Liver (tissue), 2 donors: ENCODE measurements around the gene SLC39A13.

ENCODE experiments used
- TF ChIP-seq, protein P1 (sequence below): fragments of 150-350 bp; IDR thresholded peaks from 2 replicates; pipeline ENCODE4 v1.5.1; 2017; ENCODE audit warnings: improper control_type of control experiment, low read depth, low read length; ENCODE audit not compliant: missing input control
- TF ChIP-seq, protein P2 (sequence below): IDR thresholded peaks from 2 replicates; pipeline ENCODE4 v1.6.1; 2016; ENCODE audit warnings: antibody characterized with exemption, mild to moderate bottlenecking
- donor health status: healthy.

DNA sequence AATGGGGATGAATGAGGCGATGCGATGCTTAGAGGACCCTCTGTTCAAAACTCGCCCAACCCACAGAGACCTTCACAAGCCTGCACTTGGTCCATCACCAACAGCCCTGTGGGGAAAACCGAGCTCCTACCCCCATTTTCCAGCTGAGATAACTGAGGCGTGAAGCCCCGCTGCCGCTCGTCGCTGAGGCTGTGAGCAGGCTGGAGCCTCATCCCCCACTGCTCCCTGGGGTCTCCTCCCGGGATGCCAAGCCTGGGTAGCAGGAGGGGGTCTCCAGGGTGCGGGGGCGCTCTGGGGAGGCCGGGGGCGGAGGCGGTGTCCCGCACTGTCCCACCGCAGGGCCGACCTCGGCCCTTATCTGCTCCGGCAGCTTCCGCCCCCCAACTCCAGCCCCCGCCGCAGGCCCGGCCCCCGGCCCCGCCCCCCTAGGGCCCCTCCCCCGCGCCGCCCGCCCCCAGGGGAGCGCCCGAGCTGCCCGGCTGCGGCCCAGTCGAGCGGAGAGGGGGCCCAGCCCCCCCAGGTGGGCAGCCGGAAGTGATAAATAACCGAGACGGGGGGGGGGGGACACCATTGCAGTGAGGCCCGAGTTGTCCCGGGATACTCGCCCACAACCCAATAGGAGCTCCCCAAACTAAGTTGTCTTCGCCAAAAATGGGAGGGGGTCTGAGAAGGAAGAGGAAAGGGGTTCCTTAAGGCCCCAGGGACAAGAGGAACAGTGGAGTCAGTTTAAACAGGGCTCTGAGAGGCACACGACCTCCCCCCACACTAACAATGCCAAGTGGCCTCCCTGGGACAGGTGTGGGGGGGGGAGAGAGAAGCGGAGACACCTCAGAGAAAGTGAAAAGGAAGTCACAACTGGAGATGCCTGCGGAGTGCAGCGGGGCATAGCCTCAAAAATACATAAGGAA is 8.3 kb upstream of the SLC39A13 start:
- TF ChIP-seq, protein P1, sequence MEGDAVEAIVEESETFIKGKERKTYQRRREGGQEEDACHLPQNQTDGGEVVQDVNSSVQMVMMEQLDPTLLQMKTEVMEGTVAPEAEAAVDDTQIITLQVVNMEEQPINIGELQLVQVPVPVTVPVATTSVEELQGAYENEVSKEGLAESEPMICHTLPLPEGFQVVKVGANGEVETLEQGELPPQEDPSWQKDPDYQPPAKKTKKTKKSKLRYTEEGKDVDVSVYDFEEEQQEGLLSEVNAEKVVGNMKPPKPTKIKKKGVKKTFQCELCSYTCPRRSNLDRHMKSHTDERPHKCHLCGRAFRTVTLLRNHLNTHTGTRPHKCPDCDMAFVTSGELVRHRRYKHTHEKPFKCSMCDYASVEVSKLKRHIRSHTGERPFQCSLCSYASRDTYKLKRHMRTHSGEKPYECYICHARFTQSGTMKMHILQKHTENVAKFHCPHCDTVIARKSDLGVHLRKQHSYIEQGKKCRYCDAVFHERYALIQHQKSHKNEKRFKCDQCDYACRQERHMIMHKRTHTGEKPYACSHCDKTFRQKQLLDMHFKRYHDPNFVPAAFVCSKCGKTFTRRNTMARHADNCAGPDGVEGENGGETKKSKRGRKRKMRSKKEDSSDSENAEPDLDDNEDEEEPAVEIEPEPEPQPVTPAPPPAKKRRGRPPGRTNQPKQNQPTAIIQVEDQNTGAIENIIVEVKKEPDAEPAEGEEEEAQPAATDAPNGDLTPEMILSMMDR = no peak
- TF ChIP-seq, protein P2, sequence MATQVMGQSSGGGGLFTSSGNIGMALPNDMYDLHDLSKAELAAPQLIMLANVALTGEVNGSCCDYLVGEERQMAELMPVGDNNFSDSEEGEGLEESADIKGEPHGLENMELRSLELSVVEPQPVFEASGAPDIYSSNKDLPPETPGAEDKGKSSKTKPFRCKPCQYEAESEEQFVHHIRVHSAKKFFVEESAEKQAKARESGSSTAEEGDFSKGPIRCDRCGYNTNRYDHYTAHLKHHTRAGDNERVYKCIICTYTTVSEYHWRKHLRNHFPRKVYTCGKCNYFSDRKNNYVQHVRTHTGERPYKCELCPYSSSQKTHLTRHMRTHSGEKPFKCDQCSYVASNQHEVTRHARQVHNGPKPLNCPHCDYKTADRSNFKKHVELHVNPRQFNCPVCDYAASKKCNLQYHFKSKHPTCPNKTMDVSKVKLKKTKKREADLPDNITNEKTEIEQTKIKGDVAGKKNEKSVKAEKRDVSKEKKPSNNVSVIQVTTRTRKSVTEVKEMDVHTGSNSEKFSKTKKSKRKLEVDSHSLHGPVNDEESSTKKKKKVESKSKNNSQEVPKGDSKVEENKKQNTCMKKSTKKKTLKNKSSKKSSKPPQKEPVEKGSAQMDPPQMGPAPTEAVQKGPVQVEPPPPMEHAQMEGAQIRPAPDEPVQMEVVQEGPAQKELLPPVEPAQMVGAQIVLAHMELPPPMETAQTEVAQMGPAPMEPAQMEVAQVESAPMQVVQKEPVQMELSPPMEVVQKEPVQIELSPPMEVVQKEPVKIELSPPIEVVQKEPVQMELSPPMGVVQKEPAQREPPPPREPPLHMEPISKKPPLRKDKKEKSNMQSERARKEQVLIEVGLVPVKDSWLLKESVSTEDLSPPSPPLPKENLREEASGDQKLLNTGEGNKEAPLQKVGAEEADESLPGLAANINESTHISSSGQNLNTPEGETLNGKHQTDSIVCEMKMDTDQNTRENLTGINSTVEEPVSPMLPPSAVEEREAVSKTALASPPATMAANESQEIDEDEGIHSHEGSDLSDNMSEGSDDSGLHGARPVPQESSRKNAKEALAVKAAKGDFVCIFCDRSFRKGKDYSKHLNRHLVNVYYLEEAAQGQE = no peak
